WTC11 (cell line): ENCODE results near the gene LGALS13. TPM values are rescaled to one million over a fixed set of nuclear protein-coding genes. Genes with fewer than 3 reads are reported as not detected.

Experiments used
- ATAC-seq: fragments of 200-7000 bp; cut with Tn5 transposase; 2 replicates; pipeline ENCODE4 v1.10.0; 2021; ENCODE audit warnings: mild to moderate bottlenecking, moderate library complexity
- CTCF ChIA-PET: fragments of 300-600 bp; sonication (Branson Sonifier 250); formaldehyde crosslinking; loops from one replicate; lab custom pipeline; 2021; ENCODE audit warnings: antibody characterized with exemption; lab: Charles Lee
- POLR2A ChIA-PET: fragments of 350-600 bp; sonication (Branson Sonifier 250); formaldehyde crosslinking; loops from one replicate; lab custom pipeline; 2021; ENCODE audit warnings: antibody characterized with exemption; lab: Charles Lee
- DNase-seq: peaks from one replicate; pipeline ENCODE4 v3.0.0; 2021; ENCODE audit warnings: low spot score
- H3K27ac Mint-ChIP-seq: 2 replicates; pipeline ENCODE4 v1.8.0; 2021; ENCODE audit warnings: mixed read lengths
- H3K27me3 Mint-ChIP-seq: 2 replicates; pipeline ENCODE4 v1.8.0; 2021; ENCODE audit warnings: low read depth, mild to moderate bottlenecking, moderate library complexity, mixed read lengths
- H3K36me3 Mint-ChIP-seq: 2 replicates; pipeline ENCODE4 v1.8.0; 2021; ENCODE audit warnings: mixed read lengths
- H3K4me1 Mint-ChIP-seq: 2 replicates; pipeline ENCODE4 v1.8.0; 2022; ENCODE audit warnings: mixed read lengths
- H3K4me3 Mint-ChIP-seq: 2 replicates; pipeline ENCODE4 v1.8.0; 2021; ENCODE audit warnings: mild to moderate bottlenecking, moderate library complexity, mixed read lengths
- H3K9me3 Mint-ChIP-seq: 2 replicates; pipeline ENCODE4 v1.8.0; 2021; ENCODE audit warnings: mixed read lengths
- ATF2 ChIP-seq: sonication (generic); formaldehyde crosslinking; IDR thresholded peaks from 2 replicates; pipeline ENCODE4 v1.8.1; 2022; ENCODE audit warnings: low read depth, missing genetic modification reagents, borderline replicate concordance
- ATF3 ChIP-seq: sonication (generic); formaldehyde crosslinking; conservative IDR thresholded peaks from 2 replicates; pipeline ENCODE4 v1.8.1; 2022; ENCODE audit warnings: mild to moderate bottlenecking, missing genetic modification reagents
- CREB1 ChIP-seq: sonication (generic); formaldehyde crosslinking; IDR thresholded peaks from 2 replicates; pipeline ENCODE4 v1.8.0; 2023; ENCODE audit warnings: mild to moderate bottlenecking, missing genetic modification reagents
- CTCF ChIP-seq: fragments of 200-600 bp; IDR thresholded peaks from 2 replicates; pipeline ENCODE4 v1.8.0; 2022; ENCODE audit warnings: antibody characterized with exemption
- E2F5 ChIP-seq: sonication (generic); formaldehyde crosslinking; IDR thresholded peaks from 2 replicates; pipeline ENCODE4 v1.8.1; 2022; ENCODE audit warnings: mild to moderate bottlenecking, moderate library complexity, missing genetic modification reagents
- EMX1 ChIP-seq: fragments of 250-450 bp; sonication (Bioruptor Pico); IDR thresholded peaks from 2 replicates; pipeline ENCODE4 v1.8.0; 2021; ENCODE audit warnings: mild to moderate bottlenecking
- ESRRA ChIP-seq: sonication (generic); formaldehyde crosslinking; IDR thresholded peaks from 2 replicates; pipeline ENCODE4 v1.8.1; 2022; ENCODE audit warnings: mild to moderate bottlenecking, missing genetic modification reagents, borderline replicate concordance
- ETV6 ChIP-seq: sonication (generic); formaldehyde crosslinking; IDR thresholded peaks from 2 replicates; pipeline ENCODE4 v1.8.1; 2022; ENCODE audit warnings: mild to moderate bottlenecking, missing genetic modification reagents
- GTF2I ChIP-seq: fragments of 250-450 bp; sonication (Bioruptor Pico); conservative IDR thresholded peaks from 2 replicates; pipeline ENCODE4 v1.4.0; 2021; ENCODE audit warnings: mild to moderate bottlenecking
- JAZF1 ChIP-seq: fragments of 250-450 bp; sonication (Bioruptor Pico); IDR thresholded peaks from 2 replicates; pipeline ENCODE4 v1.9.0; 2021; ENCODE audit warnings: moderate library complexity, mild to moderate bottlenecking, inconsistent platforms
- RELA ChIP-seq: sonication (generic); formaldehyde crosslinking; IDR thresholded peaks from 2 replicates; pipeline ENCODE4 v1.8.1; 2022; ENCODE audit warnings: missing genetic modification reagents, mild to moderate bottlenecking, borderline replicate concordance
- SMAD4 ChIP-seq: sonication (generic); formaldehyde crosslinking; IDR thresholded peaks from 2 replicates; pipeline ENCODE4 v1.8.0; 2022; ENCODE audit warnings: mild to moderate bottlenecking, missing genetic modification reagents
- TCF7 ChIP-seq: sonication (generic); formaldehyde crosslinking; IDR thresholded peaks from 2 replicates; pipeline ENCODE4 v1.8.0; 2022; ENCODE audit warnings: mild to moderate bottlenecking, low read depth, missing genetic modification reagents, moderate library complexity
- TP53 ChIP-seq: sonication (generic); formaldehyde crosslinking; IDR thresholded peaks from 2 replicates; pipeline ENCODE4 v1.8.1; 2023; ENCODE audit warnings: mild to moderate bottlenecking, missing genetic modification reagents
- USF1 ChIP-seq: sonication (generic); formaldehyde crosslinking; IDR thresholded peaks from 2 replicates; pipeline ENCODE4 v1.8.0; 2022; ENCODE audit warnings: mild to moderate bottlenecking, missing genetic modification reagents
- ZMAT4 ChIP-seq: fragments of 250-450 bp; sonication (Bioruptor Pico); IDR thresholded peaks from 2 replicates; pipeline ENCODE4 v1.9.0; 2021; ENCODE audit warnings: mild to moderate bottlenecking
- ZNF423 ChIP-seq: fragments of 250-450 bp; sonication (Bioruptor Pico); IDR thresholded peaks from 2 replicates; pipeline ENCODE4 v2.1.2; 2022; ENCODE audit warnings: mild to moderate bottlenecking, moderate library complexity
- ZNF512 ChIP-seq: sonication (generic); formaldehyde crosslinking; IDR thresholded peaks from 2 replicates; pipeline ENCODE4 v1.8.1; 2022; ENCODE audit warnings: missing genetic modification reagents, borderline replicate concordance
- ZNF532 ChIP-seq: fragments of 250-450 bp; sonication (Bioruptor Pico); IDR thresholded peaks from 2 replicates; pipeline ENCODE4 v1.9.0; 2021; ENCODE audit warnings: mild to moderate bottlenecking, borderline replicate concordance
- total RNA-seq: library from RNA; stranded (reverse); gene quantifications from 3 replicates; pipeline ENCODE4 v1.2.3, GENCODE V29; 2021

LGALS13 gene
- total RNA-seq, 1 experiment from 2014 or later = not detected

- Mint-ChIP-seq H3K27ac (no peak overlapping the region), H3K9me3 (no peaks in the 10 kb centered on the region), H3K27me3 (peaks cover 10% of the 10 kb centered on the region), H3K4me1 (0 out of 2 replicates have a peak, but pooled peaks cover 5% of the 10 kb centered on the region), H3K4me3 (no peak overlapping the region), H3K36me3 (no peaks in the 10 kb centered on the region)
- ATAC-seq (no peak), DNase-seq (no peak)
- ChIA-PET CTCF (no interaction called here), POLR2A (no interaction called here)
- no peak for TF ChIP-seq ATF2 (CRISPR knock-in tag)
- TF ChIP-seq, all 79 proteins: peak for 0
Observed at GRCh38 chr19:39554701-39555311, 47.5 kb upstream of the LGALS13 start.

- H3K4me1 Mint-ChIP-seq = 0 out of 2 replicates have a peak, but pooled peaks cover 5% of the 10 kb centered on the region
- no peak for ATAC-seq
- H3K36me3 Mint-ChIP-seq = no peaks in the 10 kb centered on the region
- no peaks in the 10 kb centered on the region for H3K9me3 Mint-ChIP-seq
- no peak overlapping the region for H3K27ac Mint-ChIP-seq
- no peak for DNase-seq
- ChIA-PET POLR2A (no interaction called here), CTCF (no interaction called here)
- no peak overlapping the region for H3K4me3 Mint-ChIP-seq
- H3K27me3 Mint-ChIP-seq = peaks cover 16% of the 10 kb centered on the region
- TF ChIP-seq CREB1 (CRISPR knock-in tag) (no peak), ZNF423 (CRISPR knock-in tag) (no peak), TP53 (no peak), ZNF532 (CRISPR knock-in tag) (no peak), ATF2 (CRISPR knock-in tag) (no peak), USF1 (CRISPR knock-in tag) (no peak), ZNF512 (CRISPR knock-in tag) (no peak), GTF2I (CRISPR knock-in tag) (no peak), ESRRA (CRISPR knock-in tag) (no peak), EMX1 (CRISPR knock-in tag) (no peak), RELA (no peak), ETV6 (CRISPR knock-in tag) (no peak), JAZF1 (no peak), ATF3 (no peak), SMAD4 (CRISPR knock-in tag) (no peak), CTCF (no peak), TCF7 (CRISPR knock-in tag) (no peak), E2F5 (CRISPR knock-in tag) (no peak), ZMAT4 (CRISPR knock-in tag) (no peak)
Observed at GRCh38 chr19:39555883-39556282, 46.4 kb upstream of the LGALS13 start.
